ENCODE results near the gene CHPT1. TPM values are rescaled to one million over a fixed set of nuclear protein-coding genes. Genes with fewer than 3 reads are reported as not detected.

CHPT1 gene
- total and polyA plus RNA-seq, 2 of the 13 experiments (the other 11 are each of a cell fraction or from before 2014, with no cell fraction given) = 117 to 178 TPM

DNA sequence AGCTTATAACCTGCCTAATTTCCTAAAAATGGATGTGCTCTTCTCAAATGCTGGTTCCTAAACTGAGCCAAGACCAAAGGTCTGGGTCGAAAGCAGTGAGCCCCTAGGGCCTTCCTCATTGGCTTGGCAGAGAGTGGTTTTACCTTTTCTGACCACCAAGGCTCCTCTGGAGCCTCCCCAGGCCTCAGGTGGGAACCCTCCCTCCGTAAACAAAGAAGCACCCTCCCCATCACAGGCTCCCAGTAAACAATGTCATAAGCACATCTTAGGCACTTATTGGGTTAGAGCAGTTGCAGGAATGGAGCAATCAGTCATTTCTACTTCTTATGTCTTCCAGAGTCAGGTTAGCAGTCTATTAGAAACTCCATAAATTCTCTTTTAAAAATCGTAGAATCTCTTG lies 6.0 kb downstream of the CHPT1 start (continued):
- TF ChIP-seq, protein P1, sequence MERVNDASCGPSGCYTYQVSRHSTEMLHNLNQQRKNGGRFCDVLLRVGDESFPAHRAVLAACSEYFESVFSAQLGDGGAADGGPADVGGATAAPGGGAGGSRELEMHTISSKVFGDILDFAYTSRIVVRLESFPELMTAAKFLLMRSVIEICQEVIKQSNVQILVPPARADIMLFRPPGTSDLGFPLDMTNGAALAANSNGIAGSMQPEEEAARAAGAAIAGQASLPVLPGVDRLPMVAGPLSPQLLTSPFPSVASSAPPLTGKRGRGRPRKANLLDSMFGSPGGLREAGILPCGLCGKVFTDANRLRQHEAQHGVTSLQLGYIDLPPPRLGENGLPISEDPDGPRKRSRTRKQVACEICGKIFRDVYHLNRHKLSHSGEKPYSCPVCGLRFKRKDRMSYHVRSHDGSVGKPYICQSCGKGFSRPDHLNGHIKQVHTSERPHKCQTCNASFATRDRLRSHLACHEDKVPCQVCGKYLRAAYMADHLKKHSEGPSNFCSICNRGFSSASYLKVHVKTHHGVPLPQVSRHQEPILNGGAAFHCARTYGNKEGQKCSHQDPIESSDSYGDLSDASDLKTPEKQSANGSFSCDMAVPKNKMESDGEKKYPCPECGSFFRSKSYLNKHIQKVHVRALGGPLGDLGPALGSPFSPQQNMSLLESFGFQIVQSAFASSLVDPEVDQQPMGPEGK (CRISPR knock-in tag; IDR thresholded peaks at IDR 0.05) = peak; percentile 56; the same call in 1 of the 2 replicates
- TF ChIP-seq MED13 (CRISPR knock-in tag; IDR thresholded peaks at IDR 0.05) = no peak
- TF ChIP-seq, protein P2, sequence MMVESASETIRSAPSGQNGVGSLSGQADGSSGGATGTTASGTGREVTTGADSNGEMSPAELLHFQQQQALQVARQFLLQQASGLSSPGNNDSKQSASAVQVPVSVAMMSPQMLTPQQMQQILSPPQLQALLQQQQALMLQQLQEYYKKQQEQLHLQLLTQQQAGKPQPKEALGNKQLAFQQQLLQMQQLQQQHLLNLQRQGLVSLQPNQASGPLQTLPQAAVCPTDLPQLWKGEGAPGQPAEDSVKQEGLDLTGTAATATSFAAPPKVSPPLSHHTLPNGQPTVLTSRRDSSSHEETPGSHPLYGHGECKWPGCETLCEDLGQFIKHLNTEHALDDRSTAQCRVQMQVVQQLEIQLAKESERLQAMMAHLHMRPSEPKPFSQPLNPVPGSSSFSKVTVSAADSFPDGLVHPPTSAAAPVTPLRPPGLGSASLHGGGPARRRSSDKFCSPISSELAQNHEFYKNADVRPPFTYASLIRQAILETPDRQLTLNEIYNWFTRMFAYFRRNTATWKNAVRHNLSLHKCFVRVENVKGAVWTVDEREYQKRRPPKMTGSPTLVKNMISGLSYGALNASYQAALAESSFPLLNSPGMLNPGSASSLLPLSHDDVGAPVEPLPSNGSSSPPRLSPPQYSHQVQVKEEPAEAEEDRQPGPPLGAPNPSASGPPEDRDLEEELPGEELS (CRISPR knock-in tag; IDR thresholded peaks at IDR 0.05) = peak; percentile 37; the same call in 1 of the 2 replicates

DNA sequence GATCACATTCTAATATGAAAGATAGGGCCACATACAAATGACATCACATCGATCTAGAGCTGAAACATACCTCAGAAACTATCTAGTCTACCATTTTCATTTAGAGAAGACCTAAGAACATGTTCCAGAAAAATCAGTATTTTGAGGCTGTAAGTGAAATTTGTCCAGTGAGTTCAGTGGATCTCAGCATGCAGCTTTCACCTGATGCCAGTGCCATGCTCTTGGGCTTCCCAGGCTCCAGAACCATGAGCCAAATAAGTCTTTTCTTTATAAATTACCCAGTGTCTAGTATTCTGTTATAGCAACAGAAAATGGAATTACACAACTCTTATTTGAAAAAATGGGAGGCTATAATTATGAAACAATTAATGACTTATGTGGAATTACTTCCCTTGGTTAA lies 9.0 kb downstream of the CHPT1 start:
- Histone ChIP-seq H3K79me2 (ENCODE audit: insufficient read depth, low read length) (peaks cover 85% of the 10 kb centered on the region), H3K36me3 (replicated peaks in 1 of 2; ENCODE audit: control insufficient read depth in 1 of 2, insufficient read depth in 2 of 2, low read length in 2 of 2) (peaks cover 2 to 10% of the 10 kb centered on the region in 2 experiments; a peak in 3 of 5 replicates), H3K9ac (ENCODE audit: insufficient read depth, low read depth, low read length) (no peak overlapping the region), H3K27me3 (ENCODE audit: control insufficient read depth in 1 of 2, insufficient read depth in 2 of 2, low read length in 2 of 2) (no peaks in the 10 kb centered on the region), H2AFZ (ENCODE audit: low read length) (no peak overlapping the region), H3K27ac (ENCODE audit: extremely low read length, insufficient read depth, low read length) (no peak overlapping the region), H4K20me1 (ENCODE audit: insufficient read depth, low read length) (peaks cover 30% of the 10 kb centered on the region), H3K4me2 (ENCODE audit: low read depth, low read length) (no peak overlapping the region), H3K4me3 (replicated peaks in 1 of 3; ENCODE audit: insufficient read depth in 1 of 3, low read depth in 2 of 3, low read length in 3 of 3) (no peak overlapping the region), H3K4me1 (ENCODE audit: insufficient read depth, low read length) (peaks cover 78% of the 10 kb centered on the region), H3K9me3 (ENCODE audit: low read length) (no peaks in the 10 kb centered on the region)
- no peak for DNase-seq (ENCODE audit: low spot score)
- BruUV-seq (replicated peaks) = no TSS peak
- CTCF ChIA-PET (ENCODE audit: low intra/inter-chr PET ratio, low total read pairs) = no interaction called here
- ATAC-seq = no peak
- in situ Hi-C loops (cut with HindIII; ENCODE audit: extremely low pct_ligation_motif_present, low pct_unique_long_range_greater_than_20kb) = no loop called here
- POLR2A ChIA-PET = no interaction called here
- no peak for TF ChIP-seq ETV5 (CRISPR knock-in tag; IDR thresholded peaks at IDR 0.05; ENCODE audit: borderline replicate concordance)
- no peak for TF ChIP-seq NKX3-1 (CRISPR knock-in tag; IDR thresholded peaks at IDR 0.05)
- TF ChIP-seq, protein P3, sequence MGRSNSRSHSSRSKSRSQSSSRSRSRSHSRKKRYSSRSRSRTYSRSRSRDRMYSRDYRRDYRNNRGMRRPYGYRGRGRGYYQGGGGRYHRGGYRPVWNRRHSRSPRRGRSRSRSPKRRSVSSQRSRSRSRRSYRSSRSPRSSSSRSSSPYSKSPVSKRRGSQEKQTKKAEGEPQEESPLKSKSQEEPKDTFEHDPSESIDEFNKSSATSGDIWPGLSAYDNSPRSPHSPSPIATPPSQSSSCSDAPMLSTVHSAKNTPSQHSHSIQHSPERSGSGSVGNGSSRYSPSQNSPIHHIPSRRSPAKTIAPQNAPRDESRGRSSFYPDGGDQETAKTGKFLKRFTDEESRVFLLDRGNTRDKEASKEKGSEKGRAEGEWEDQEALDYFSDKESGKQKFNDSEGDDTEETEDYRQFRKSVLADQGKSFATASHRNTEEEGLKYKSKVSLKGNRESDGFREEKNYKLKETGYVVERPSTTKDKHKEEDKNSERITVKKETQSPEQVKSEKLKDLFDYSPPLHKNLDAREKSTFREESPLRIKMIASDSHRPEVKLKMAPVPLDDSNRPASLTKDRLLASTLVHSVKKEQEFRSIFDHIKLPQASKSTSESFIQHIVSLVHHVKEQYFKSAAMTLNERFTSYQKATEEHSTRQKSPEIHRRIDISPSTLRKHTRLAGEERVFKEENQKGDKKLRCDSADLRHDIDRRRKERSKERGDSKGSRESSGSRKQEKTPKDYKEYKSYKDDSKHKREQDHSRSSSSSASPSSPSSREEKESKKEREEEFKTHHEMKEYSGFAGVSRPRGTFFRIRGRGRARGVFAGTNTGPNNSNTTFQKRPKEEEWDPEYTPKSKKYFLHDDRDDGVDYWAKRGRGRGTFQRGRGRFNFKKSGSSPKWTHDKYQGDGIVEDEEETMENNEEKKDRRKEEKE (IDR thresholded peaks at IDR 0.05) = no peak
- peak; percentile 97 for TF ChIP-seq ZNF564 (CRISPR knock-in tag; IDR thresholded peaks at IDR 0.05)
- FAIRE-seq = no peak
- 100% methylated on average over 1 of the region's 1 CpG for WGBS (ENCODE audit: low lambda C conversion rate)
- intact Hi-C loops (cut with micrococcal nuclease; ENCODE audit: unreplicated experiment) = no loop called here
